ENCODE results near the gene HUNK. TPM values are rescaled to one million over a fixed set of nuclear protein-coding genes. Genes with fewer than 3 reads are reported as not detected.

Gene HUNK
- total RNA-seq, 1 donor from 2014 or later = 0.44 TPM

DNA sequence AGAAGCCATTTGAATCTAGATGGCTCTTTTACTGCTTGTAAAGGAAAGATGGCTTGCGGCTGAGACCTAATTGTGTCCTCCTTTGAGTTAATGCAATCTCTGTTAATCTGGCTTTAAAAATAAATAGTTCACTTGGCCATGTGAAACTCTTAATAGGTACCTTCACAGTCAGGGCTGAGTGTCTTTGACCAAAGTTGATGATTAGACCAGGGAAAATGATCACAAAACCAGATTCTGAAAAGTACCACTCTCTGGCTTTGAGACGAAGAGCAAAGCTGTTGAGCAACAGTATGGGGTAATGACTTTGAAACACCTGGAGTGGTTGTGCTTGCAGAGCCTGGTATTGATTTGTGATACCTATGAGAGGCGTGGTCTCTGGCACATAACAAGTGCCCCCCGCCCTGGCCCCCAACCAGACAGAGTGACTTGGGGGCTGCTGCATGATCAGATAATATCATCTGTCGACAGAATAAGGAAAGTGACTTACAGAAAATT, 4.7 kb downstream of the HUNK start:
- intact Hi-C loops (cut with micrococcal nuclease) = no loop called here
- TF ChIP-seq, protein P1, sequence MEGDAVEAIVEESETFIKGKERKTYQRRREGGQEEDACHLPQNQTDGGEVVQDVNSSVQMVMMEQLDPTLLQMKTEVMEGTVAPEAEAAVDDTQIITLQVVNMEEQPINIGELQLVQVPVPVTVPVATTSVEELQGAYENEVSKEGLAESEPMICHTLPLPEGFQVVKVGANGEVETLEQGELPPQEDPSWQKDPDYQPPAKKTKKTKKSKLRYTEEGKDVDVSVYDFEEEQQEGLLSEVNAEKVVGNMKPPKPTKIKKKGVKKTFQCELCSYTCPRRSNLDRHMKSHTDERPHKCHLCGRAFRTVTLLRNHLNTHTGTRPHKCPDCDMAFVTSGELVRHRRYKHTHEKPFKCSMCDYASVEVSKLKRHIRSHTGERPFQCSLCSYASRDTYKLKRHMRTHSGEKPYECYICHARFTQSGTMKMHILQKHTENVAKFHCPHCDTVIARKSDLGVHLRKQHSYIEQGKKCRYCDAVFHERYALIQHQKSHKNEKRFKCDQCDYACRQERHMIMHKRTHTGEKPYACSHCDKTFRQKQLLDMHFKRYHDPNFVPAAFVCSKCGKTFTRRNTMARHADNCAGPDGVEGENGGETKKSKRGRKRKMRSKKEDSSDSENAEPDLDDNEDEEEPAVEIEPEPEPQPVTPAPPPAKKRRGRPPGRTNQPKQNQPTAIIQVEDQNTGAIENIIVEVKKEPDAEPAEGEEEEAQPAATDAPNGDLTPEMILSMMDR (IDR thresholded peaks at IDR 0.05; ENCODE audit: borderline replicate concordance) = no peak
- Histone ChIP-seq H3K27me3 (ENCODE audit: low read depth) (peaks cover 61% of the 10 kb centered on the region), H3K36me3 (no peaks in the 10 kb centered on the region), H3K9me3 (replicated peaks) (no peaks in the 10 kb centered on the region), H3K27ac (replicated peaks) (no peak overlapping the region), H3K4me3 (no peak overlapping the region), H3K4me1 (peaks cover 29% of the 10 kb centered on the region)
- DNase-seq = no peak

DNA sequence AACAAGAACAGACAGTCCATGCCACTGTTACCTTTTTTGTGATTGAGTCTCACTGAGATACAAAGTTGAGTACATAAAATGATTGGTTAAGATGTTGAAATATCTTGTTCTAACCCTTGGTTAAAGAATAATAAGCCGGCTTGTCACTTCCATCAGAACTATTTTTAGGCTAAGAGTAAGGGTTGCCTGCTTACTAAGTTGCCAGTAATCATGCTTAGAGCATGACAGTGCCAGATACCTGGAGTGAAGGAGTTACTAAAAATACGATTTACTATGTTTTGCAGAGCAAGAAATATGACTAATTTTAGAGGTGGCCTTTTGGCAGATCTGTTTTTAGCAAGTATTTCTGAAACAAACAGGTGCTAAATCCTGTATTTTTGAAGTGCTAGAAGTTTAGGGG, 6.0 kb downstream of the HUNK start:
- Histone ChIP-seq H3K27ac (replicated peaks) (no peak overlapping the region), H3K4me3 (no peak overlapping the region), H3K27me3 (ENCODE audit: low read depth) (peaks cover 59% of the 10 kb centered on the region), H3K9me3 (replicated peaks) (no peaks in the 10 kb centered on the region), H3K4me1 (peaks cover 17% of the 10 kb centered on the region), H3K36me3 (no peaks in the 10 kb centered on the region)
- intact Hi-C loops (cut with micrococcal nuclease) = no loop called here
- no peak for DNase-seq
- TF ChIP-seq, protein P1 (IDR thresholded peaks at IDR 0.05; ENCODE audit: borderline replicate concordance) = no peak

DNA sequence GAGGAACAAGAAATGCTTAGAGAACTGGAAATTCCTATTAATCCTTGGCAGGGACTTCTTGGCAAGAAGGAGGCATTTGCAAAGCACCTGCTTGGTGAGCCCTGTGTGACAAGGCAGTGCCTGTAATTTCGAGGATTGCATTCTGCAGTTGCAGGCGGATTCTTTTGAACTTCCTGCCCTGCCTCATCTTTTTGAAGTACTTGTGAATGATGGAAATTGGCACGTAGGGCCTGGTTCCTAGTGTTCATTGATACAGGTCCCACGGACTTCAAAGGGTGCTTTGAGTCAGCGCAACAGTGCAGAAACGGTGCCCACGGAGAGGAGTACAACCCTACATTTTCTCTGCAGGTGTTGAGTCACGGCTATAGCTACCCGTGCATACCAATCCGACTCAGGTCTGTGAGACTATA, 6.4 kb downstream of the HUNK start:
- intact Hi-C loops (cut with micrococcal nuclease) = no loop called here
- TF ChIP-seq, protein P1 (IDR thresholded peaks at IDR 0.05; ENCODE audit: borderline replicate concordance) = no peak
- Histone ChIP-seq H3K27me3 (ENCODE audit: low read depth) (peaks cover 56% of the 10 kb centered on the region), H3K9me3 (replicated peaks) (no peaks in the 10 kb centered on the region), H3K4me3 (no peak overlapping the region), H3K27ac (replicated peaks) (no peak overlapping the region), H3K4me1 (peaks cover 13% of the 10 kb centered on the region), H3K36me3 (no peaks in the 10 kb centered on the region)
- no peak for DNase-seq

DNA sequence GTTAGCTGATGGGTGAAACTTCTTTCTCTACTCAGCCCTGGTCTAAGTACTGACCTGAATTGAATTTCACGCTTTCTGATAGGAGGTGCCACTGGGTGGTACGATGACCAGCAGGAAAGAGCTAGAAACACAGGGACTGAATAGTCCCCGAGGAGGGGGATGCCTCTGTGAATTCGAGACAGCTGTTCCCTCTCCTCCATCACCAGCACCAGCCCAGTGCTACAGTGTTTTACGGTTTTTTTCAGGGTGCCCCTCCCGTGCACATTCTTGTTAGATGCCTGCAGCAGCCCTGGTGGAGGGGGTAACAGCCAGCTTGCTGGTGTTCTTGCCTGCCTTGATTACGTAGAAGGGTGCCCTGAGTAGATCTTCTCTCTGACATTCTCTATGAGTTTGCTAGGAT, 7.1 kb downstream of the HUNK start:
- H3K27ac ChIP-seq (replicated peaks) = no peak overlapping the region
- H3K9me3 ChIP-seq (replicated peaks) = no peaks in the 10 kb centered on the region
- H3K4me1 ChIP-seq = peaks cover 12% of the 10 kb centered on the region
- intact Hi-C loops (cut with micrococcal nuclease) = no loop called here
- H3K27me3 ChIP-seq (ENCODE audit: low read depth) = peaks cover 55% of the 10 kb centered on the region
- no peak for DNase-seq
- no peak overlapping the region for H3K4me3 ChIP-seq
- TF ChIP-seq, protein P1 (IDR thresholded peaks at IDR 0.05; ENCODE audit: borderline replicate concordance) = no peak
- H3K36me3 ChIP-seq = no peaks in the 10 kb centered on the region

DNA sequence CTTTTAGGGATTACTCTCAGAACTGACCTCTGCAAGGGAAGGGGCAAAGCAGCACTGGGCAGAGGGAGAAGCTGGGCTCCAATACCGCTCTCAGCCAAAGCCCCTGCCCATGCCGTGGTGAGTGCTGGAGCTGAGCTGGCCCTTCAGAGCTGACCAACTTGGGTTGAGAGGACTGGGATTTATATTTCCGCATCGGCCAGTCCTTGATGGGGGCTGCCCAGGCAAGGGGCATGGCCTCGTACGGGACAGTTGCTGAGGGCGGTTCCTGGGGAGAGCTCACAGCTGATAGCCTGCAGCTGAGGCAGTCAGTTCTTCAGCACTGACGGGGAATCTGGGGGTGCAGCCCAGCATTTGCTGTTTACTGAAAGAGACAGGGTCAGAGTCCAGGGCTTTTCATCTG, 8.0 kb downstream of the HUNK start:
- Histone ChIP-seq H3K4me1 (peaks cover 12% of the 10 kb centered on the region), H3K36me3 (no peaks in the 10 kb centered on the region), H3K27ac (replicated peaks) (no peak overlapping the region), H3K4me3 (no peak overlapping the region), H3K9me3 (replicated peaks) (no peaks in the 10 kb centered on the region), H3K27me3 (ENCODE audit: low read depth) (peaks cover 58% of the 10 kb centered on the region)
- intact Hi-C loops (cut with micrococcal nuclease) = no loop called here
- DNase-seq = no peak
- TF ChIP-seq, protein P1 (IDR thresholded peaks at IDR 0.05; ENCODE audit: borderline replicate concordance) = no peak
